Stimulated activated CD4-positive, alpha-beta T cell treated with anti-CD3 and anti-CD28 coated beads, Interleukin-15, amount 100 ng/mL, for 48 hours (primary cell): ENCODE measurements around the gene SNUPN.

ENCODE experiments used
- DNase-seq, 2 donors: peaks; one replicate each; pipeline ENCODE4 v3.0.0-alpha.2; 2020; ENCODE audit warnings: low read depth in 2 of 2

SNUPN gene

DNA sequence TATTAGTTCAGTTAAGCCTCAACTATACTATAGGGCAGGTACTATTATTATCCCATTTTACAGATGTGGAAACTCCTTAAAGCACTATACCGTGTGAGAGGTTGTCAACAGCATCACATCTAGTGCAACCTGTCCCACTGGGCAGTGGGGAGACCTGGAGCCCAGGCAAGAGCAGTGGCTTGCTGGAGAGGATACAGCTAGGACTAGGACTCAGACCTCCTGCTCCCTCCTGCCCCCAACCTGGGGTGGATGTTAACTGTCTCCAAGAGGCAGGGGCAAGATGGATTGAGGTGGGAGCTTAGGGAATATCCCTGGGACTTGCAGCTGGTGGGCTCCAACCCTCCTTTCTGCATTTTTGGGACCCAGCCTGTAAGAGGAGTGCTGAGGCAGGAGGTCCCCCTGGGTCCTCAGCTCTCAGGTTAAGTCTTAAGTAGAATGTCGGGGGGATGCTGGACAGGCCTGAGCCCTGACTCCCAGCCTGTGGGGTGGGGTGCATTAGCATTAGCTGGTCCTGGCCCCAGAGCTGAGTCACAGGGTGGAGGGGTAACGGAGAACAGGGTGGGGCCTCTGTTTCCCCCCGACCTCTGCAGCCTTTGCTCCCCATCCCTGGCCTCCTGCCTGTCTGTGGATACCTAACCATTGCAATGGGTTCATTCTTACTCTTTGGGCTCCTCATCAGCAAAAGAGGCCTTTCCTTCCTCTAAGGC lies 28.8 kb upstream of the SNUPN start:
- DNase-seq, result no peak

GRCh38 chr15:75653347-75653913 lies 27.9 kb upstream of the SNUPN start:
- no peak for DNase-seq

DNA sequence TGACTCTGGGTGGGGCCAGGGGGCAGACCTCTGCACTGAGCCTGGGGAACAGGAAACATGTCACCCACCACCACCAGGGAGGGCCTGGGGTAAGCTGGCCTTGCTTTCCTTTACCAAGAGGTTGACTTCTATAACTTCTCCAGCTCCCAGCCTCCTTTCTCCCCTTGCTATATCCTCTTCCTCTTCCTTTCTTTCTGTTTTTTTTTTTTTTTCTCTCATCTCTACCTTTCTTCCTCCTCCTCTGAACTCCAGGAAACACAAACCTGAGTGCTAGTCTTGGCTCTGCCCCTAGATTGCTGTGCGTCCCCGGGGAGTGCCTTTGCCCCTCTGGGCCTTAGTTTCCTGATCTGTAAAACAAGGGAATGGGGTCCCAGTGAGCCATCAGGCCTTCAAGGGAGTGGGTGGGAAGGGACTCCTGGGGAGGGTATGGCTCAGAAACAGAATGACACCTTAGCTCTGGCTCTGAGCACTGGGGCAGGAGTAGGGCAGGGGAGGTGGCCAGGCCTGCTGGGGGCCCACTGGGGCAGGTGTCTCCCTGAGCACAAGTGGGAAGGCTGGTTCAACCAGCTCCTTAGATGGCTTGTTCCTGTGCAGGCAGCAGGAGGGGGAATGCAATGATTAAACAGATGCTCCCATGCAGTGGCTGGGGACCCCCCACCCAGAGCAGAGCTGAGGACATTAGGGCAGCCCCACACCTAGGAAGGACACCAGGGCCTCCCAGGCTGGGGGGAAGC lies 26.5 kb upstream of the SNUPN start:
- no peak for DNase-seq

- no peak for DNase-seq
These were observed 25.6 kb upstream of the SNUPN start for GRCh38 chr15:75650908-75651809.

DNA sequence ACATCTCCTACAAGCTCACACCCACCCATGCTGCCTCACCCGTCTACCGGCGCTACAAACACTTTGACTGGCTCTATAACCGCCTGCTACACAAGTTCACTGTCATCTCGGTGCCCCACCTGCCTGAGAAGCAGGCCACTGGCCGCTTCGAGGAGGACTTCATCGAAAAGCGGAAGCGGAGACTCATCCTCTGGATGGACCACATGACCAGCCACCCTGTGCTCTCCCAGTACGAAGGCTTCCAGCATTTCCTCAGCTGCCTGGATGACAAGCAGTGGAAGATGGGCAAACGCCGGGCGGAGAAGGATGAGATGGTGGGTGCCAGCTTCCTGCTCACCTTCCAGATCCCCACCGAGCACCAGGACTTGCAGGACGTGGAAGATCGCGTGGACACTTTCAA lies 24.3 kb upstream of the SNUPN start:
- DNase-seq, result no peak

- no peak for DNase-seq
These were observed 23.7 kb upstream of the SNUPN start for GRCh38 chr15:75649045-75649761.

DNA sequence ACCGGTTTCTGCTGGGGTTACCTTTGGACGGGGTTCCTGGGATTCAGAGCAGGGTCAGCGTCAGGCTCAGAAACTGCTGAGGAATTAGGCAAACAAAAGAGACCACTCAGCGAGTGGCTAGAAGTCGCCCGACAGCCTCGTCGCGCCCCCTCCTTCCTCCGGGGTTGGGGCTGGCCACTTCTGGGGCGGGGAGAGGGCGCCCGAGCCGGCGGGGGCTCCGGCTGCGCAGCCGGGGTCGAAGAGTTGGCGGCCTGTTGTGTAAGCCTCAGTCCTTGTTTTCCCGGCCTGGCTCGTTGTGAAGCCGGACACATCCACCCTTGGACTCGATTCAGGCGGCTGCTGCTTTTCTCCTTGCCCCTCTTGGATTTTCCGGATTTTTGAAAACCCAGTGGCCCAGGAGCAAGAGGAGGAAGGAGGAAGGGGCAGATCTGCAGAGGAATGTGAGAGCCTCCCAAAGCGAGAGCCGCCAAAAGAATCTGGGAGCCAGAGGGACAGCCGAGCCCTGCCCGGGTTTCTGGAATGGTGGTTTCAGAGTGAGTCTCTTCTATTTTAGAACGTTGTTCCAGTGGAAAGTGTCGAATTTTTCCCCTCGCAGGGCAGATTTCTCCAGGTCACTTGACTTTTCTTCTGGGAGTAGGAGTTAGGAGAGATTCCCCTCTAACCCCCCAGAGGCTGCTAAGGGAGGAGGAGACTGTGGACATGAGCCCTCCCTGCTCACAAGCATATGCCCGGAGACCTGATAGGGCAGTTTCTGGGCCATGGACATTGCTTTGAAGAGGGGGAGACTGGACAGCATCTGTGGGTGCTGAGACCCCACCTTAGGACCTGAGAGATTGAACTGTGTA lies 22.9 kb upstream of the SNUPN start:
- DNase-seq, result no peak

GRCh38 chr15:75647370-75648155 lies 22.0 kb upstream of the SNUPN start, which contains the start of gene SNX33:
Gene SNX33, plus strand, starts transcription at chr15:75647912. Its CDS starts 1,191 bp downstream, at chr15:75649103.
- DNase-seq, result no peak

GRCh38 chr15:75646944-75647364 lies 21.4 kb upstream of the SNUPN start:
- no peak for DNase-seq

- DNase-seq, result no peak
These were observed 20.8 kb upstream of the SNUPN start for GRCh38 chr15:75646112-75646943.

- DNase-seq, result no peak
These were observed 18.9 kb upstream of the SNUPN start for GRCh38 chr15:75644376-75644775.

- no peak for DNase-seq
These were observed 16.1 kb upstream of the SNUPN start for GRCh38 chr15:75641603-75642002.

DNA sequence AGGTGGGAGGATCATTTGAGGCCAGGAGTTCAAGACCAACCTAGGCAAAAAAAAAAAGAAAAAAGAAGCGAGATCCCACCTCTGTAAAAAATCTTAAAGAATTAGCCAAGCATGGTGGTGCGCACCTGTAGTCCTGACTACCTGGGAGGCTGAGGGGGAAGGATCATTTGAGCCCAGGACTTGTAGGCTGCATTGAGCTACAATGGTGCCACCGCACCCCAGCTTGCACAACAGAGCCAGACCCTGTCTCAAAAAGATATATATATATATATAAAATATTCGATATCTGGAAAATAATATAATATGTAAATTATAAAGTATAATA lies 15.6 kb upstream of the SNUPN start:
- no peak for DNase-seq

GRCh38 chr15:75640483-75641178 lies 15.1 kb upstream of the SNUPN start:
- DNase-seq, result no peak

DNA sequence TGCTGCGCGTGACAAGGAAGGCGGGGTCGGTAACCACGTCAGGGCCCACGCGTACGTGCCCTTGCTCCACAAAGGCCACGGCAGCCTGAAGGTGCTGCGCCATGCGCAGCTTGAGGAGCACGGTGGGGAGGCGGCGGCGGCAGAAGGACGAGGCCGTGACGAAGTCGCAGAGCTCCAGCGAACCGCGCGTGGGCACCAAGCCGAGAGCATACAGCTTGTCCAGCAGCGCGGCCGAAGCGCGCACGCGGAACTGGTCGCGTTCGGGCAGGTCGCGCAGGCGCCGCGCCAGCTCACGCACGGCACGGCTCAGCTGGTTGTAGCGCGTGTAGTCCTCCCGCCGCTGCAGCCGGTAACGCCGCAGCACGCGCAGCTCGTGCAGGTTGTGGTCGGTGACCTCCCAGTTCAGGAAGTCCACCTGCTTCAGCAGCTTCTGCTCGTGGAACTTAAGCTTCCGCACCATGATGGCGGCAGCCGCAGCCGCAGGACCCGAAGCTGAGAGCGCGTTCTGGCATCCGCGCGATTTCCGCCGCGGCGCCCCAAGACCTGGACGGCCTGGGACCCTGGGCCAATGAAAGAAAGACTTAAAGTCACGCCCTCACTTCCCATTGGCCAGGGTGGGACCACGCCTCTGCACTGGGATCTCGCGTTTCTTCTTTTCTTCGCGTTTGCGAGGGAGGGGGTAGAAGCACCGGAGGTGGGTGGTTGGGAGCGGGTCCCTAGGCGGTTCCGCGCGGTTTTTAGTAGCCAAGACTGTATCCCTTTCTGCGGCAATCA lies 14.4 kb upstream of the SNUPN start, which contains the start of gene IMP3:
Gene IMP3, minus strand, starts transcription at position 516 of the 774 bp plus-strand sequence. Its CDS starts 56 bp downstream, at position 460.
- peak; percentile 90 to 91 for DNase-seq

- no peak for DNase-seq
These were observed 13.7 kb upstream of the SNUPN start for GRCh38 chr15:75639191-75639708.
